ENCODE data around the gene YIPF3. TPM values are rescaled to one million over a fixed set of nuclear protein-coding genes. Genes with fewer than 3 reads are reported as not detected.

YIPF3 gene
- total RNA-seq, 4 donors from 2014 or later = 66.4 to 110 (median 82.8) TPM

DNA sequence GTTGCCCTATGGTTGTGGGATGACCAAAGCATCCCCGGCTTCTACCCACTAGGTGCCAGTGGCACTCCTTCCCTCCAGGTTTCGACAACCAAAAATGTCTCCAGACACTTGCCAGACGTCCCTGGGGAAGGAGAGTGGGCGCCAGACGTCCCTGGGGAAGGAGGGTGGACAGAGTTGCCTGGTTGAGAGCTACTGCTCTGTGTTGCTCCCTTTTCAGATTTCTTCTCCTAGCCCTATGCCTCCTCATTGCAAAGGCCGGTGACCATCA, 19.7 kb downstream of the YIPF3 start:
- TF ChIP-seq, protein P1, sequence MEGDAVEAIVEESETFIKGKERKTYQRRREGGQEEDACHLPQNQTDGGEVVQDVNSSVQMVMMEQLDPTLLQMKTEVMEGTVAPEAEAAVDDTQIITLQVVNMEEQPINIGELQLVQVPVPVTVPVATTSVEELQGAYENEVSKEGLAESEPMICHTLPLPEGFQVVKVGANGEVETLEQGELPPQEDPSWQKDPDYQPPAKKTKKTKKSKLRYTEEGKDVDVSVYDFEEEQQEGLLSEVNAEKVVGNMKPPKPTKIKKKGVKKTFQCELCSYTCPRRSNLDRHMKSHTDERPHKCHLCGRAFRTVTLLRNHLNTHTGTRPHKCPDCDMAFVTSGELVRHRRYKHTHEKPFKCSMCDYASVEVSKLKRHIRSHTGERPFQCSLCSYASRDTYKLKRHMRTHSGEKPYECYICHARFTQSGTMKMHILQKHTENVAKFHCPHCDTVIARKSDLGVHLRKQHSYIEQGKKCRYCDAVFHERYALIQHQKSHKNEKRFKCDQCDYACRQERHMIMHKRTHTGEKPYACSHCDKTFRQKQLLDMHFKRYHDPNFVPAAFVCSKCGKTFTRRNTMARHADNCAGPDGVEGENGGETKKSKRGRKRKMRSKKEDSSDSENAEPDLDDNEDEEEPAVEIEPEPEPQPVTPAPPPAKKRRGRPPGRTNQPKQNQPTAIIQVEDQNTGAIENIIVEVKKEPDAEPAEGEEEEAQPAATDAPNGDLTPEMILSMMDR (IDR thresholded peaks at IDR 0.05) = no peak
- TF ChIP-seq EP300 (IDR thresholded peaks at IDR 0.05) (no peak), POLR2AphosphoS5 (IDR thresholded peaks at IDR 0.05) (no peak), POLR2A (IDR thresholded peaks at IDR 0.05) (no peak)
- peaks cover 0 to 47% of the 10 kb centered on the region in 2 donors for H3K36me3 ChIP-seq
- no peak overlapping the region for H3K4me3 ChIP-seq
- no peaks in the 10 kb centered on the region for H3K9me3 ChIP-seq
- H3K27me3 ChIP-seq = no peaks in the 10 kb centered on the region
- WGBS, 2 donors (ENCODE audit: low coverage in 1 of 2) = 80 to 100% methylated on average over 1 to 2 of the region's 6 CpGs
- no peak overlapping the region for H3K27ac ChIP-seq
- peaks cover 0 to 42% (median 25%) of the 10 kb centered on the region in 3 donors for H3K4me1 ChIP-seq
- no peak for ATAC-seq

DNA sequence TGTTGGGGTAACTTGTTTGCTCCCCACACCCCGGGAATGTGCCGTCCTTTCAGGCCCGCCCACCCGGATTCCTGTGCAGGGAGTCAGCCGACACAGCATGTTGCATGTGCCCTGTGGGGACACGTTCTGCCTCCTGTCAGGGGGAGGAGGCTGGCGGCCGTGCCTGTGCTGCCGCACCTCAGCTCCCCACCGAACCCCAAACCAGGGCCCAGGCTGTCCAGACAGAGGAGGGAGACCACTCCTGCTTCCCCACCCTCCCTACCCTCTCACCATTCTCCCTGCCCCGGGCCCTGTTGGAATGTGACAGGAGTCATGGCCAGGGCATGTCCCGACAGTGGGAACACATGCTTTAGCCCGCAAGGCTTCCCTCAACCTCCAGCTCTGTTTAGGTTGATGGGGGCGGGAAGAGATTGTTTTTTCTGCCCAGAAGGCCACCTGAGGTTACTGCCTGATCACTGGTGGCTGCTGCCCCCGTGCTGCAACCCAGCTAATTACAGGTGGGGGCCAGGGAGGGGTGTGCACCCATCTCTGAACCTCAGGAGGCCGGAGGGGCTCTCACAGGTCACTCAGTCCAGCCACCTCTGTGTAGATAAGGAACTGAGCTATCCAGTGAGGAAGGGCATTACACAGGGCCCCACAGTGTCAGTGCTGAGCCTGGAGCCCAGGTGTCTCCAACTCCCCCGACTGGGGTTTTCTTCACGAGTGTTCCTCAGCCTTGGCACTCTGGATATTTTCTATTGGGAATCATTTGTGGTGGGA, 20.2 kb downstream of the YIPF3 start:
- H3K27me3 ChIP-seq = no peaks in the 10 kb centered on the region
- H3K9me3 ChIP-seq = no peaks in the 10 kb centered on the region
- H3K36me3 ChIP-seq = peaks cover 0 to 42% of the 10 kb centered on the region in 2 donors
- no peak overlapping the region for H3K27ac ChIP-seq
- 0% methylated on average over 1 of the region's 18 CpGs; no CpG with 5 or more reads in 1 of the 2 donors for WGBS, 2 donors (ENCODE audit: low coverage in 1 of 2)
- TF ChIP-seq POLR2A (IDR thresholded peaks at IDR 0.05) = no peak
- TF ChIP-seq, protein P1 (IDR thresholded peaks at IDR 0.05) = peak in 3 of 4 experiments; percentile 44 to 68 (median 48)
- no peak overlapping the region for H3K4me3 ChIP-seq
- H3K4me1 ChIP-seq = peaks cover 2 to 42% (median 29%) of the 10 kb centered on the region in 3 donors
- peak; percentile 13 for ATAC-seq

DNA sequence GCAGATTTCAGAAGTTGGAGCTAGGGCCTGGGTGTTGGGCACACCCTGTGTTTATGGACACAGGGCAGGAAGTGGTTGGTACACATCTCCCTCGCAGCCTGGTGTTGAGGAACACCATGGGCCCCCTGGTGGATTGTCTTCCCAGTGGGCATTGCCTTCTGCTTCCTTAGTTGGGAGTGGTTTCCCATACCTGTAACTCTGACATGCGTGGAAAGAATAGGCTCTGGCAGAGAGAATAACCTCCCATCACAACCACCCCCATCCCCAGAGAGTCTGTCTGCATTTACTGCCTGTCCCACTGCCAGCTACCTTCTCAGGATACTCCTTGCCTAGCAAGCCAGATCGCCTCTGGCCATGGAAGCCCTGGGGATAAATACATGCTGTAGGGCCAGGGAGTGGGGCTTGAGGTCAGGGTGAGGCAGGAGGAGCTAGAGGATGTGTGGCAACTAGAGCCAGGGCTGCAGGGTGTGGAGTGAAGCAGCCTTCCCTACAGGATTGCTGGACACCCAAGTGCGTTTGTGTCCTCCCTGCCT, 21.3 kb downstream of the YIPF3 start:
- ATAC-seq = no peak
- TF ChIP-seq POLR2A (IDR thresholded peaks at IDR 0.05) = no peak
- WGBS, 2 donors (ENCODE audit: low coverage in 1 of 2) = 20% methylated on average over 1 of the region's 4 CpGs; no CpG with 5 or more reads in 1 of the 2 donors
- Histone ChIP-seq H3K4me1 (peaks cover 2 to 42% (median 29%) of the 10 kb centered on the region in 3 donors), H3K27me3 (no peaks in the 10 kb centered on the region), H3K4me3 (no peak overlapping the region), H3K9me3 (no peaks in the 10 kb centered on the region), H3K27ac (no peak overlapping the region), H3K36me3 (peaks cover 0 to 31% of the 10 kb centered on the region in 2 donors)

DNA sequence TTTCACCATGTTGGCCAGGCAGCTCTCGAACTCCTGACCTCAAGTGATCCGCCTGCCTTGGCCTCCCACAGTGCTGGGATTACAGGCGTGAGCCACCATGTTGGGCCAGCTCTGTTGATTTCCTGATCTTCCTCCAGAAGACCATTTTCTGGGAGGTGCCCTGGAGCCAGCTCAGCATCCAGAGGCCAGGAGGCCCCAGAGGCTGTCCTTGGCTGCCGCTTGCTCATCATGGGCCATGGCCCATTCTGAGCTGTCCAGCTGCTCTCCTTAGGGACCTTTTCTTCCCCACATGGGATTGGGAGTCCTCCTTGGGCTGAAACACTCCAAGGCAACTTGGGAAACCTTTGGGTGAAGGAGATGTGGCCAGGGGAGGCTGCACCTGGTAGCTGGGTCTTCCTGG, 22.0 kb downstream of the YIPF3 start:
- peaks cover 2 to 41% (median 29%) of the 10 kb centered on the region in 3 donors for H3K4me1 ChIP-seq

DNA sequence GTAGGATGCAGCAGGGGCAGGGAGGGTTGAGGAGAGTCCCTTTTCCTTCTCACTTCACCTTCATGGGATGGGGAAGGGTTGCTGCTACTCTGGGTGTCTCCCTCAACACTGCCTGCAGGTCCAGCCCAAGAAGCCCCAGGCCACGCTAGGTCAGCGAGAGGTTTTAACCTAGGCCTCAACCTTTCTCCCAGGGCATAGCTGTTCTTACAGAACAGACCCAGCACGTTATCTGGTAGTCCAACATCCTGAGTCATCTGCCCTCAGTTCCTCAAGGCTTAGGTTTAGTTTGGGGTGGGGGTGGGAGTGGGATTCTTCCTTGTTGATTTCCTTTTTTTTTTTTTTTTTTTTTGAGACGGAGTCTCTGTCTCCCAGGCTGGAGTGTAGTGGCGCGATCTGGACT, 22.4 kb downstream of the YIPF3 start:
- Histone ChIP-seq H3K36me3 (peaks cover 0 to 19% of the 10 kb centered on the region in 2 donors), H3K4me3 (no peak overlapping the region), H3K9me3 (no peaks in the 10 kb centered on the region), H3K4me1 (peaks cover 2 to 36% (median 29%) of the 10 kb centered on the region in 3 donors), H3K27me3 (no peaks in the 10 kb centered on the region), H3K27ac (no peak overlapping the region)
- TF ChIP-seq POLR2A (IDR thresholded peaks at IDR 0.05) (no peak), EP300 (IDR thresholded peaks at IDR 0.05) (no peak)
- 100% methylated on average over 3 of the region's 6 CpGs; no CpG with 5 or more reads in 1 of the 2 donors for WGBS, 2 donors (ENCODE audit: low coverage in 1 of 2)
- no peak for ATAC-seq

More for the DNA sequence above, 22.0 kb downstream of the YIPF3 start:
- Histone ChIP-seq H3K4me3 (no peak overlapping the region), H3K36me3 (peaks cover 0 to 24% of the 10 kb centered on the region in 2 donors), H3K27ac (no peak overlapping the region), H3K27me3 (no peaks in the 10 kb centered on the region), H3K9me3 (no peaks in the 10 kb centered on the region)
- TF ChIP-seq POLR2AphosphoS5 (IDR thresholded peaks at IDR 0.05) = no peak
- no peak for TF ChIP-seq EP300 (IDR thresholded peaks at IDR 0.05)
- TF ChIP-seq, protein P1 (IDR thresholded peaks at IDR 0.05) = no peak
- no peak for TF ChIP-seq POLR2A (IDR thresholded peaks at IDR 0.05)
- WGBS, 2 donors (ENCODE audit: low coverage in 1 of 2) = 100% methylated on average over 2 of the region's 4 CpGs; no CpG with 5 or more reads in 1 of the 2 donors
- no peak for ATAC-seq

DNA sequence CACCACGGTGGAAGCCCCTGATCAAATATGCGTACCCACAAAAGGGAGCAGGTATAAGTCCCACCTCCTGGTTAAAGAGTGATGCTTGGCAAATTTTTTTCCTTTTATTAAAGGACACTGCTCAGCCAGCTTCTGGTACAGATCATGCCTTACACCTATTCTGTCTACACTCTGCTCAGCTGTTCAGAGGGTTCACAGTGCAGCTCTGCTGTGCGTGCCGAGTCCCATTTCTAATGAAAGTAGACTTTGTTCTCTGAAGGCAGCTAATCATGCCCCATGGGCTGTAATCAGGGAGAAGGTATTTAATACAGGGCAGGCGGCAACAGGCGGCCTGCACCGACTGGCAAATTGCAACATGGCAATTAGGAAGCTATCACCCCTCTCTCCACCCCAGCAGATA, 22.9 kb downstream of the YIPF3 start:
- no peaks in the 10 kb centered on the region for H3K9me3 ChIP-seq
- H3K27me3 ChIP-seq = no peaks in the 10 kb centered on the region
- peaks cover 2 to 31% (median 29%) of the 10 kb centered on the region in 3 donors for H3K4me1 ChIP-seq
- peaks cover 0 to 14% of the 10 kb centered on the region in 2 donors for H3K36me3 ChIP-seq
- TF ChIP-seq EP300 (IDR thresholded peaks at IDR 0.05) (no peak), POLR2A (IDR thresholded peaks at IDR 0.05) (no peak), POLR2AphosphoS5 (IDR thresholded peaks at IDR 0.05) (no peak)
- TF ChIP-seq, protein P1 (IDR thresholded peaks at IDR 0.05) = no peak
- no peak overlapping the region for H3K4me3 ChIP-seq
- no peak for ATAC-seq
- 84% methylated on average over 6 of the region's 7 CpGs; no CpG with 5 or more reads in 1 of the 2 donors for WGBS, 2 donors (ENCODE audit: low coverage in 1 of 2)
- H3K27ac ChIP-seq = no peak overlapping the region
